H9 (cell line): ENCODE results near the gene CEP192. TPM values are rescaled to one million over a fixed set of nuclear protein-coding genes. Genes with fewer than 3 reads are reported as not detected.

Experiments used
- DNase-seq: peaks from one replicate; pipeline ENCODE4 v3.0.0-alpha.2; 2017
- H2AFZ ChIP-seq: one replicate; pipeline ENCODE4 v1.6.1; 2013; ENCODE audit warnings: mild to moderate bottlenecking, low read length, control low read depth, moderate library complexity
- H2AK5ac ChIP-seq: 2 replicates; pipeline ENCODE4 v1.6.1; 2013; ENCODE audit warnings: low read length, control low read depth, mixed read lengths; ENCODE audit not compliant: insufficient read length
- H2BK120ac ChIP-seq: one replicate; pipeline ENCODE4 v1.6.1; 2013; ENCODE audit warnings: low read depth, mild to moderate bottlenecking, low read length, control low read depth, inconsistent platforms; ENCODE audit not compliant: poor library complexity, severe bottlenecking
- H2BK12ac ChIP-seq: 2 replicates; pipeline ENCODE4 v1.6.1; 2013; ENCODE audit warnings: low read length, control low read depth, mixed read lengths, low read depth; ENCODE audit not compliant: insufficient read length
- H2BK15ac ChIP-seq: 2 replicates; pipeline ENCODE4 v1.6.1; 2013; ENCODE audit warnings: low read depth, low read length, control low read depth
- H2BK20ac ChIP-seq: one replicate; pipeline ENCODE4 v1.6.1; 2013; ENCODE audit warnings: low read depth, mild to moderate bottlenecking, low read length, control low read depth, inconsistent platforms; ENCODE audit not compliant: poor library complexity, severe bottlenecking
- H2BK5ac ChIP-seq: 2 replicates; pipeline ENCODE4 v1.6.1; 2013; ENCODE audit warnings: low read length, control low read depth, mixed read lengths; ENCODE audit not compliant: insufficient read length
- H3K14ac ChIP-seq: 2 replicates; pipeline ENCODE4 v1.6.1; 2013; ENCODE audit warnings: low read length, control low read depth; ENCODE audit not compliant: insufficient read depth
- H3K18ac ChIP-seq: 2 replicates; pipeline ENCODE4 v1.6.1; 2013; ENCODE audit warnings: low read depth, mild to moderate bottlenecking, mixed read lengths, low read length, control low read depth; ENCODE audit not compliant: insufficient read length
- H3K23ac ChIP-seq: 2 replicates; pipeline ENCODE4 v1.6.1; 2013; ENCODE audit warnings: low read length, control low read depth, mixed read lengths, low read depth; ENCODE audit not compliant: insufficient read length
- H3K23me2 ChIP-seq: 2 replicates; pipeline ENCODE4 v1.6.1; 2013; ENCODE audit warnings: low read depth, mild to moderate bottlenecking, mixed read lengths, low read length, control low read depth; ENCODE audit not compliant: insufficient read length, poor library complexity, severe bottlenecking
- H3K27ac ChIP-seq: 2 replicates; pipeline ENCODE4 v1.5.1; 2013; ENCODE audit warnings: low read length, control low read depth, mixed read lengths, low read depth; ENCODE audit not compliant: insufficient read length
- H3K27me3 ChIP-seq: 2 replicates; pipeline ENCODE4 v1.6.1; 2013; ENCODE audit warnings: low read length, control low read depth, inconsistent platforms; ENCODE audit not compliant: insufficient read depth
- H3K4ac ChIP-seq: 2 replicates; pipeline ENCODE4 v1.6.1; 2013; ENCODE audit warnings: low read depth, mild to moderate bottlenecking, control low read depth, inconsistent platforms, low read length, moderate library complexity
- H3K4me1 ChIP-seq: 2 replicates; pipeline ENCODE4 v1.6.1; 2013; ENCODE audit warnings: low read length, control low read depth, inconsistent platforms; ENCODE audit not compliant: insufficient read depth
- H3K4me2 ChIP-seq: 2 replicates; pipeline ENCODE4 v1.6.1; 2013; ENCODE audit warnings: low read length, control low read depth, mixed read lengths; ENCODE audit not compliant: insufficient read length, insufficient read depth
- H3K56ac ChIP-seq: 2 replicates; pipeline ENCODE4 v1.6.1; 2013; ENCODE audit warnings: low read depth, mild to moderate bottlenecking, mixed read lengths, low read length, control low read depth; ENCODE audit not compliant: insufficient read length
- H3K79me1 ChIP-seq: 2 replicates; pipeline ENCODE4 v1.6.1; 2013; ENCODE audit warnings: low read depth, mild to moderate bottlenecking, moderate library complexity, low read length, control low read depth, inconsistent platforms; ENCODE audit not compliant: insufficient read depth, poor library complexity, severe bottlenecking
- H3K79me2 ChIP-seq: 2 replicates; pipeline ENCODE4 v1.6.1; 2013; ENCODE audit warnings: low read length, control low read depth, inconsistent platforms; ENCODE audit not compliant: insufficient read depth
- H3K9ac ChIP-seq: 2 replicates; pipeline ENCODE4 v1.6.1; 2013; ENCODE audit warnings: low read length, control low read depth, mixed read lengths; ENCODE audit not compliant: insufficient read length; ENCODE audit errors: extremely low read depth
- H3K9me3 ChIP-seq: one replicate; pipeline ENCODE4 v1.6.1; 2013; ENCODE audit warnings: low read depth, low read length, inconsistent platforms; ENCODE audit not compliant: control insufficient read depth
- H3T11ph ChIP-seq: one replicate; pipeline ENCODE4 v1.6.1; 2013; ENCODE audit warnings: mild to moderate bottlenecking, low read length, control low read depth, inconsistent platforms
- H4K20me1 ChIP-seq: one replicate; pipeline ENCODE4 v1.6.1; 2013; ENCODE audit not compliant: control insufficient read depth, insufficient read length, insufficient read depth
- H4K5ac ChIP-seq: 2 replicates; pipeline ENCODE4 v1.6.1; 2013; ENCODE audit warnings: low read depth, mild to moderate bottlenecking, mixed read lengths, low read length, control low read depth; ENCODE audit not compliant: insufficient read length
- H4K8ac ChIP-seq: replicated peaks from 2 replicates; pipeline ENCODE4 v1.6.1; 2013; ENCODE audit warnings: low read length, control low read depth, mixed read lengths, low read depth; ENCODE audit not compliant: insufficient read length
- H4K91ac ChIP-seq: 2 replicates; pipeline ENCODE4 v1.6.1; 2013; ENCODE audit warnings: low read depth, mild to moderate bottlenecking, moderate library complexity, mixed read lengths, low read length, control low read depth; ENCODE audit not compliant: insufficient read length
- H3K27ac Mint-ChIP-seq, 3 experiments: 2 replicates in 2 of 3; 3 replicates in 1 of 3; pipeline ENCODE4 v1.8.0; 2020 to 2021; ENCODE audit warnings: mixed read lengths in 3 of 3, mild to moderate bottlenecking in 1 of 3, moderate library complexity in 1 of 3
- H3K27me3 Mint-ChIP-seq: 2 replicates; pipeline ENCODE4 v1.8.0; 2021; ENCODE audit warnings: low read depth, mild to moderate bottlenecking, moderate library complexity, mixed read lengths
- H3K36me3 Mint-ChIP-seq, 3 experiments: 2 replicates in 2 of 3; 3 replicates in 1 of 3; pipeline ENCODE4 v1.8.0; 2020 to 2021; ENCODE audit warnings: low read depth in 3 of 3, mixed read lengths in 3 of 3; ENCODE audit not compliant: insufficient read depth in 1 of 3
- H3K4me1 Mint-ChIP-seq, 2 experiments: 2 replicates each; pipeline ENCODE4 v1.8.0; 2020; ENCODE audit warnings: mixed read lengths in 2 of 2
- H3K4me3 Mint-ChIP-seq, 2 experiments: 2 replicates in 1 of 2; 3 replicates in 1 of 2; pipeline ENCODE4 v1.8.0; 2020 to 2021; ENCODE audit warnings: mild to moderate bottlenecking in 2 of 2, mixed read lengths in 2 of 2, moderate library complexity in 1 of 2
- H3K9me3 Mint-ChIP-seq, 2 experiments: 2 replicates in 1 of 2; 3 replicates in 1 of 2; pipeline ENCODE4 v1.8.0; 2020; ENCODE audit warnings: mild to moderate bottlenecking in 2 of 2, mixed read lengths in 2 of 2, moderate library complexity in 1 of 2
- WGBS: extraction: QIAGEN DNeasy Blood & Tissue Kit; methylation state at CpG from one replicate; pipeline ENCODE4 v1.1.7; 2013; ENCODE audit warnings: missing lambda C conversion rate, low lambda C conversion rate, mixed read lengths; ENCODE audit not compliant: insufficient read length; ENCODE audit errors: extremely low coverage; 5-methylcytosine and 5-hydroxymethylcytosine counted together
- total RNA-seq: library from RNA; stranded (reverse); gene quantifications from 2 replicates; pipeline ENCODE4 v1.2.1, GENCODE V29; 2021
- TF ChIP-seq, protein P1 (sequence below): fragments of 200-600 bp; sonication (generic); conservative IDR thresholded peaks from 3 replicates; pipeline ENCODE4 v1.8.0; 2021; ENCODE audit warnings: antibody characterized with exemption, mild to moderate bottlenecking

The CEP192 gene
- total RNA-seq, 1 experiment from 2014 or later = 23.5 TPM

- H2BK120ac ChIP-seq = no peak overlapping the region
- no peaks in the 10 kb centered on the region for H3K27me3 ChIP-seq
- H2BK15ac ChIP-seq = no peak overlapping the region
- H3K27ac ChIP-seq = no peak overlapping the region
- H3K18ac ChIP-seq = no peak overlapping the region
- no peak overlapping the region for H4K91ac ChIP-seq
- peaks cover 18% of the 10 kb centered on the region; the same call in 1 of the 2 replicates for H3K79me2 ChIP-seq
- Mint-ChIP-seq H3K27me3 (no peaks in the 10 kb centered on the region), H3K36me3 (peaks cover 2 to 9% (median 4%) of the 10 kb centered on the region in 3 experiments; a peak in 3 of 7 replicates), H3K27ac (peak overlapping the region; percentile 25 to 99 (median 80); a peak in 4 of 7 replicates), H3K4me3 (peak overlapping the region; percentile 94 to 97), H3K9me3 (no peaks in the 10 kb centered on the region; a peak in 1 of 5 replicates), H3K4me1 (peaks cover 8 to 14% of the 10 kb centered on the region in 2 experiments)
- 100% methylated on average over 2 of the region's 2 CpGs for WGBS
- no peaks in the 10 kb centered on the region for H3K9me3 ChIP-seq
- no peak overlapping the region for H3K4ac ChIP-seq
- no peak overlapping the region for H3K9ac ChIP-seq
- no peak overlapping the region for H4K5ac ChIP-seq
- no peak overlapping the region for H3T11ph ChIP-seq
- no peak overlapping the region for H4K8ac ChIP-seq
- peaks cover 7% of the 10 kb centered on the region; the same call in 1 of the 2 replicates for H3K4me1 ChIP-seq
- no peak overlapping the region for H2AFZ ChIP-seq
- no peak overlapping the region for H3K56ac ChIP-seq
- no peak overlapping the region for H2BK12ac ChIP-seq
- no peak overlapping the region for H3K23ac ChIP-seq
- no peaks in the 10 kb centered on the region for H4K20me1 ChIP-seq
- DNase-seq = no peak
- no peaks in the 10 kb centered on the region for H3K23me2 ChIP-seq
- H2BK20ac ChIP-seq = no peak overlapping the region
- no peak overlapping the region for H3K14ac ChIP-seq
- TF ChIP-seq, protein P1, sequence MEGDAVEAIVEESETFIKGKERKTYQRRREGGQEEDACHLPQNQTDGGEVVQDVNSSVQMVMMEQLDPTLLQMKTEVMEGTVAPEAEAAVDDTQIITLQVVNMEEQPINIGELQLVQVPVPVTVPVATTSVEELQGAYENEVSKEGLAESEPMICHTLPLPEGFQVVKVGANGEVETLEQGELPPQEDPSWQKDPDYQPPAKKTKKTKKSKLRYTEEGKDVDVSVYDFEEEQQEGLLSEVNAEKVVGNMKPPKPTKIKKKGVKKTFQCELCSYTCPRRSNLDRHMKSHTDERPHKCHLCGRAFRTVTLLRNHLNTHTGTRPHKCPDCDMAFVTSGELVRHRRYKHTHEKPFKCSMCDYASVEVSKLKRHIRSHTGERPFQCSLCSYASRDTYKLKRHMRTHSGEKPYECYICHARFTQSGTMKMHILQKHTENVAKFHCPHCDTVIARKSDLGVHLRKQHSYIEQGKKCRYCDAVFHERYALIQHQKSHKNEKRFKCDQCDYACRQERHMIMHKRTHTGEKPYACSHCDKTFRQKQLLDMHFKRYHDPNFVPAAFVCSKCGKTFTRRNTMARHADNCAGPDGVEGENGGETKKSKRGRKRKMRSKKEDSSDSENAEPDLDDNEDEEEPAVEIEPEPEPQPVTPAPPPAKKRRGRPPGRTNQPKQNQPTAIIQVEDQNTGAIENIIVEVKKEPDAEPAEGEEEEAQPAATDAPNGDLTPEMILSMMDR = no peak
- H2BK5ac ChIP-seq = no peak overlapping the region
- no peak overlapping the region for H2AK5ac ChIP-seq
- H3K79me1 ChIP-seq = no peaks in the 10 kb centered on the region
- peak overlapping the region; percentile 51 for H3K4me2 ChIP-seq
Observed at GRCh38 chr18:12990123-12990475, 1.1 kb upstream of the CEP192 start.
